Measurements from ENCODE around the gene SORBS2. TPM values are rescaled to one million over a fixed set of nuclear protein-coding genes. Genes with fewer than 3 reads are reported as not detected.

Gene SORBS2
- total and polyA plus RNA-seq, 7 experiments from 2014 or later = 0.21 to 1.4 TPM; not detected in 5

- Mint-ChIP-seq H3K9me3 (no peaks in the 10 kb centered on the region), H3K4me3 (no peak overlapping the region), H3K27ac (no peak overlapping the region), H3K27me3 (peaks cover 5 to 24% (median 13%) of the 10 kb centered on the region in 5 donors), H3K4me1 (no peaks in the 10 kb centered on the region), H3K36me3 (no peaks in the 10 kb centered on the region)
- ChIA-PET CTCF (no interaction called here), POLR2A (no interaction called here)
- H3K4me1 ChIP-seq (ENCODE audit: control insufficient read depth in 2 of 2, insufficient read depth in 2 of 2, low read length in 2 of 2) = no peaks in the 10 kb centered on the region
- ATAC-seq = no peak
- intact Hi-C loops (cut with micrococcal nuclease) = no loop called here
- no peak for DNase-seq
- H3K4me3 ChIP-seq (ENCODE audit: low read length) = no peak overlapping the region
- no peaks in the 10 kb centered on the region for H3K27me3 ChIP-seq (ENCODE audit: control insufficient read depth in 2 of 2, insufficient read depth in 2 of 2, low read length in 2 of 2)
- H3K9me3 ChIP-seq (ENCODE audit: control insufficient read depth in 2 of 3, low read length in 3 of 3) = no peaks in the 10 kb centered on the region
- H3K27ac ChIP-seq (ENCODE audit: low read depth, low read length) = no peak overlapping the region
- H3K36me3 ChIP-seq (ENCODE audit: control insufficient read depth in 2 of 3, insufficient read depth in 3 of 3, low read length in 3 of 3) = no peaks in the 10 kb centered on the region
Measured at GRCh38 chr4:185723631-185724260, 88.2 kb downstream of the SORBS2 start.

GRCh38 chr4:185722029-185722316 lies 90.0 kb downstream of the SORBS2 start:
- H3K27me3 ChIP-seq (ENCODE audit: control insufficient read depth in 2 of 2, insufficient read depth in 2 of 2, low read length in 2 of 2) = no peaks in the 10 kb centered on the region
- Mint-ChIP-seq H3K27me3 (peaks cover 5 to 22% (median 15%) of the 10 kb centered on the region in 5 donors), H3K9me3 (no peaks in the 10 kb centered on the region), H3K27ac (no peak overlapping the region), H3K36me3 (no peaks in the 10 kb centered on the region), H3K4me3 (no peak overlapping the region), H3K4me1 (no peaks in the 10 kb centered on the region)
- intact Hi-C loops (cut with micrococcal nuclease) = no loop called here
- H3K27ac ChIP-seq (ENCODE audit: low read depth, low read length) = no peak overlapping the region
- H3K4me1 ChIP-seq (ENCODE audit: control insufficient read depth in 2 of 2, insufficient read depth in 2 of 2, low read length in 2 of 2) = no peaks in the 10 kb centered on the region
- POLR2A ChIA-PET = no interaction called here
- DNase-seq (no peak), ATAC-seq (no peak)
- CTCF ChIA-PET = no interaction called here
- H3K36me3 ChIP-seq (ENCODE audit: control insufficient read depth in 2 of 3, insufficient read depth in 3 of 3, low read length in 3 of 3) = no peaks in the 10 kb centered on the region
- no peak overlapping the region for H3K4me3 ChIP-seq (ENCODE audit: low read length)
- H3K9me3 ChIP-seq (ENCODE audit: control insufficient read depth in 2 of 3, low read length in 3 of 3) = no peaks in the 10 kb centered on the region

GRCh38 chr4:185721190-185722028 lies 90.6 kb downstream of the SORBS2 start:
- Histone ChIP-seq H3K27ac (ENCODE audit: low read depth, low read length) (no peak overlapping the region), H3K9me3 (ENCODE audit: control insufficient read depth in 2 of 3, low read length in 3 of 3) (no peaks in the 10 kb centered on the region), H3K27me3 (ENCODE audit: control insufficient read depth in 2 of 2, insufficient read depth in 2 of 2, low read length in 2 of 2) (no peaks in the 10 kb centered on the region), H3K36me3 (ENCODE audit: control insufficient read depth in 2 of 3, insufficient read depth in 3 of 3, low read length in 3 of 3) (no peaks in the 10 kb centered on the region), H3K4me1 (ENCODE audit: control insufficient read depth in 2 of 2, insufficient read depth in 2 of 2, low read length in 2 of 2) (no peaks in the 10 kb centered on the region), H3K4me3 (ENCODE audit: low read length) (no peak overlapping the region)
- no peak overlapping the region for H3K4me3 Mint-ChIP-seq
- H3K4me1 Mint-ChIP-seq = no peaks in the 10 kb centered on the region
- no peak overlapping the region for H3K27ac Mint-ChIP-seq
- no peaks in the 10 kb centered on the region for H3K9me3 Mint-ChIP-seq
- ChIA-PET POLR2A (no interaction called here), CTCF (no interaction called here)
- intact Hi-C loops (cut with micrococcal nuclease) = no loop called here
- DNase-seq (no peak), ATAC-seq (no peak)
- H3K36me3 Mint-ChIP-seq = no peaks in the 10 kb centered on the region
- peaks cover 10 to 22% (median 11%) of the 10 kb centered on the region in 5 donors for H3K27me3 Mint-ChIP-seq

GRCh38 chr4:185719500-185719858 lies 92.5 kb downstream of the SORBS2 start:
- ChIA-PET CTCF (no interaction called here), POLR2A (no interaction called here)
- Histone ChIP-seq H3K36me3 (ENCODE audit: control insufficient read depth in 2 of 3, insufficient read depth in 3 of 3, low read length in 3 of 3) (no peaks in the 10 kb centered on the region), H3K27me3 (ENCODE audit: control insufficient read depth in 2 of 2, insufficient read depth in 2 of 2, low read length in 2 of 2) (no peaks in the 10 kb centered on the region), H3K4me1 (ENCODE audit: control insufficient read depth in 2 of 2, insufficient read depth in 2 of 2, low read length in 2 of 2) (no peaks in the 10 kb centered on the region), H3K4me3 (ENCODE audit: low read length) (no peak overlapping the region), H3K9me3 (ENCODE audit: control insufficient read depth in 2 of 3, low read length in 3 of 3) (no peaks in the 10 kb centered on the region), H3K27ac (ENCODE audit: low read depth, low read length) (no peak overlapping the region)
- Mint-ChIP-seq H3K4me1 (no peaks in the 10 kb centered on the region), H3K4me3 (no peak overlapping the region), H3K27me3 (peaks cover 5 to 16% (median 8%) of the 10 kb centered on the region in 5 donors), H3K9me3 (no peaks in the 10 kb centered on the region), H3K27ac (no peak overlapping the region), H3K36me3 (no peaks in the 10 kb centered on the region)
- intact Hi-C loops (cut with micrococcal nuclease) = no loop called here
- DNase-seq (no peak), ATAC-seq (no peak)

- no peak overlapping the region for H3K4me3 Mint-ChIP-seq
- H3K27ac Mint-ChIP-seq = no peak overlapping the region
- H3K27me3 Mint-ChIP-seq = peaks cover 4 to 22% (median 11%) of the 10 kb centered on the region in 5 donors
- H3K9me3 Mint-ChIP-seq = no peaks in the 10 kb centered on the region
- no peaks in the 10 kb centered on the region for H3K36me3 Mint-ChIP-seq
- Histone ChIP-seq H3K4me3 (ENCODE audit: low read length) (no peak overlapping the region), H3K27ac (ENCODE audit: low read depth, low read length) (no peak overlapping the region), H3K4me1 (ENCODE audit: control insufficient read depth in 2 of 2, insufficient read depth in 2 of 2, low read length in 2 of 2) (no peaks in the 10 kb centered on the region), H3K9me3 (ENCODE audit: control insufficient read depth in 2 of 3, low read length in 3 of 3) (no peaks in the 10 kb centered on the region), H3K27me3 (ENCODE audit: control insufficient read depth in 2 of 2, insufficient read depth in 2 of 2, low read length in 2 of 2) (no peaks in the 10 kb centered on the region), H3K36me3 (ENCODE audit: control insufficient read depth in 2 of 3, insufficient read depth in 3 of 3, low read length in 3 of 3) (no peaks in the 10 kb centered on the region)
- H3K4me1 Mint-ChIP-seq = no peaks in the 10 kb centered on the region
- ChIA-PET CTCF (no interaction called here), POLR2A (no interaction called here)
- no peak for ATAC-seq
- DNase-seq = no peak
- intact Hi-C loops (cut with micrococcal nuclease) = no loop called here
Measured at GRCh38 chr4:185718578-185719499, 93.2 kb downstream of the SORBS2 start.

- ATAC-seq (no peak), DNase-seq (no peak)
- ChIA-PET CTCF (no interaction called here), POLR2A (no interaction called here)
- H3K27me3 Mint-ChIP-seq = peaks cover 0 to 29% (median 20%) of the 10 kb centered on the region in 5 donors
- Histone ChIP-seq H3K27ac (ENCODE audit: low read depth, low read length) (no peak overlapping the region), H3K4me3 (ENCODE audit: low read length) (no peak overlapping the region), H3K4me1 (ENCODE audit: control insufficient read depth in 2 of 2, insufficient read depth in 2 of 2, low read length in 2 of 2) (no peaks in the 10 kb centered on the region), H3K9me3 (ENCODE audit: control insufficient read depth in 2 of 3, low read length in 3 of 3) (no peaks in the 10 kb centered on the region), H3K36me3 (ENCODE audit: control insufficient read depth in 2 of 3, insufficient read depth in 3 of 3, low read length in 3 of 3) (no peaks in the 10 kb centered on the region), H3K27me3 (ENCODE audit: control insufficient read depth in 2 of 2, insufficient read depth in 2 of 2, low read length in 2 of 2) (no peaks in the 10 kb centered on the region)
- H3K4me3 Mint-ChIP-seq = no peak overlapping the region
- intact Hi-C loops (cut with micrococcal nuclease) = no loop called here
- no peak overlapping the region for H3K27ac Mint-ChIP-seq
- no peaks in the 10 kb centered on the region for H3K9me3 Mint-ChIP-seq
- no peaks in the 10 kb centered on the region for H3K4me1 Mint-ChIP-seq
- H3K36me3 Mint-ChIP-seq = no peaks in the 10 kb centered on the region
Measured at GRCh38 chr4:185717377-185717741, 94.6 kb downstream of the SORBS2 start.
